ENCODE measurements around the gene RAD51B. TPM values are rescaled to one million over a fixed set of nuclear protein-coding genes. Genes with fewer than 3 reads are reported as not detected.
A peak's percentile ranks its signal among the peaks of the same experiment; 100 is the strongest.

RAD51B gene
- total RNA-seq (1 to 10 TPM; 3.3 to 5.3 (median 4.1) TPM), polyA plus RNA-seq (0.88 TPM)
- long read RNA-seq, donor 1, partial matches to known transcripts, result 1 of 9 reads
- long read RNA-seq, donor 1, other reads (novel, unspliced or antisense), result 7 of 9 reads
- long read RNA-seq, donor 2, partial matches to known transcripts, result 0 of 1 reads
- long read RNA-seq, donor 2, other reads (novel, unspliced or antisense), result 1 of 1 reads
- long read RNA-seq, donor 3, partial matches to known transcripts, result 0 of 2 reads
- long read RNA-seq, donor 3, other reads (novel, unspliced or antisense), result 2 of 2 reads
- long read RNA-seq, donor 4, partial matches to known transcripts, result 0 of 1 reads
- long read RNA-seq, donor 4, other reads (novel, unspliced or antisense), result 1 of 1 reads

DNA sequence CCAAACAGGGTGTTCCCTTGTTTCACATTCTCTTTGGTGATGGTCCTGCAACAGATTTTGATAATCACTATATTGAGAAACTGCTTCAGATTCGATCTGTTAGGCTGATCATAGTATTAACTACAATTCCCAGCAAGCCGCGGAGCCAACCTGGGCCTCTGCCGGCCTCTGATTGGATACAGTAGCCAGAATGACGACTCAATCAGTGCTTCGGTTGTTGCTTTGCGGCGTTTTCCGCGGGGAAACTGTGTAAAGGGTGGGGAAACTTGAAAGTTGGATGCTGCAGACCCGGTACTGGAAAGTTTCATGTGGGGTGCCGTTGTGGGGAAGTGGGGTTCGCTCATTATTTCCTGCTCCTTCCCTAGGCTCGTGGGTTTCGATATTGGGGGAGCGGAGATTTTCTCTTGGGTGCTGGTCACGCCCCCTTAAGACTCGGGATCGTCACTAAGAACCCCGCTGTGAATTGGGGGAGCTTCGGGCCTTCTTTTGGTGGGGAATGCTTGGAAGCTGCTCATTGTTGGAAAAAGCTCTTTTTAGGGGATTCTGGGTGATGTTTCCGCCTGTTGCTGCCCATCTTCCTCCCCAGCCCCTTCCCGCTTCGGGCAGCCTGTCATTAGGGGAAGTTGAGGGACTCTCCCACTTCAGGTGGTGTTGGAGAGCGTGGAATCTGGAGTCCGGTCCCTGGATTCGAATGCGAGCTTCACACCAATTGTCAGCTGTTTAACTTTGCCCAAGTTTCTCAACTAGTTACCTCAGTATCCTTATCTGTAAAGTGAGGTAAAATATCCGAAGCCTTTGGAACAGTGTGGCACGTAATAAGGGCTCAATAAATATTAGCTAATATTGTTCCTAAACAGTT is at the start of gene RAD51B:
RAD51B (plus strand) TSS at position 217 of the 859 bp plus-strand sequence.
- Histone ChIP-seq H3K4me1 (ENCODE audit: control insufficient read depth, insufficient read depth, low read length) (no peaks in the 10 kb centered on the region), H3K9me3 (ENCODE audit: control insufficient read depth, low read length) (no peaks in the 10 kb centered on the region), H3K27ac (ENCODE audit: low read length) (peak within 1 kb of the TSS; percentile 76), H3K27me3 (ENCODE audit: control insufficient read depth, insufficient read depth) (no peaks in the 10 kb centered on the region), H3K4me3 (ENCODE audit: low read length) (peak within 1 kb of the TSS; percentile 100)
- peak; percentile 83 to 94 (median 91) for DNase-seq
- intact Hi-C loops (cut with DNase I), result no loop called here
- under 1% methylated on average over 30 of the region's 30 CpGs for WGBS
- ATAC-seq, result peak; percentile 90 to 91

DNA sequence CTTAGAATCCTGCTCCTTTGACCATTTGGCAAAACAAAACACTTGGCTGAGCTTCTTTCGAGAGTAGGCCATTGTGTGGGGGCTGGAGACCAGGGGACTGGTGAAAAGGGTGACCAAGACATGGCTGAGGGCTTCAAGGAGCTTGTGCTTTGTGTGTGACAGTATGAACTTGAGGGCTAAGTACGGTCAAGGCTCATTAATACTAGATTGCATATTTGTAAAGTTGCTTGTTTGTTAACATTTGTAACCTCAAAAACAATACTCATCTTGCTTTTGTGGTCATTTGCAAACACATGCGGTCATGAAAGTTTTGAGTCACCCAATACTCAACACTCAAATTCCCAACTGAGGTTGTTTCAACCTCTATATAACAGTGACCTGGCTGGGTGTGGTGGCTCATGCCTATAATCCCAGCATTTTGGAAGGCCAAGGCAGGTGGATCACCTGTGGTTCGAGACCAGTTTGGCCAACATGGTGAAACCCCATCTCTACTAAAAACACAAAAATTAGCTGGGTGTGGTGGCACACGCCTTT is 45.7 kb upstream of the RAD51B start:
- intact Hi-C loops (cut with DNase I), result no loop called here
- 96% methylated on average over 5 of the region's 5 CpGs for WGBS
- no peak for ATAC-seq

DNA sequence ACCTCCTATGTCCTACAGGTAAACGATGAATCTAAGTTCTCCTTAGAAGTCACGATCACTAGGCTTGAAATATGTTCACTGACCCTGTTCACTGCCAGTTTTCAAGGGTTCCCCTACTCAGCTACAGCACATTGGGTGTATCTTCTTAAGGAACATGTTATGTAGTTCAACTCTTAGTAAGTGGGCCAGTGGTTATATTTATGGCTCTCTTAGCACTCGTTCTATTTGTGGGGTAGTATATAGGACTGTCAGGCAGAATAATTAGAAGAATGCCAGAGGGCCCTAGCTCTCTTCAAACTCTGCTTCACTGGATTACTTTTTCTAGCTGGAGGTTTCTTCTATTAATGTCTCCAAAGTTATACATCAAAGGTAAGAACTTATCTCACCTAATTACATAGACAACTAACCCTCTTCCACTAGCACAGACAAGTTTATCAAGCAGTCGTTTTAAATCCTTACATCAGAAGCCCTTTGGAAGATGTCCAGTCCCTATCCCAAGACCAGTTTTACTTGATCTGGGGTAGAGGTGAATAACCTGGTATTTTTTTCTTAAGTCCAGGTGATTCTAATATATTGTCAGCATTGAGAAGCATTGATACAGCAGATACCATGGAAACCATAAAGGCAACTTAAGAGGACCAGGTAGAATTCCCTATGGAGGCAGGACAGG is 42.8 kb upstream of the RAD51B start:
- DNase-seq (no peak), ATAC-seq (no peak)
- no peaks in the 10 kb centered on the region for H3K9me3 ChIP-seq (ENCODE audit: control insufficient read depth, low read length)
- H3K4me1 ChIP-seq (ENCODE audit: control insufficient read depth, insufficient read depth, low read length), result no peaks in the 10 kb centered on the region
- H3K4me3 ChIP-seq (ENCODE audit: low read length), result no peak overlapping the region
- H3K27me3 ChIP-seq (ENCODE audit: control insufficient read depth, insufficient read depth), result no peaks in the 10 kb centered on the region
- intact Hi-C loops (cut with DNase I), result no loop called here
- WGBS, result 82% methylated on average over 4 of the region's 4 CpGs
- no peak overlapping the region for H3K27ac ChIP-seq (ENCODE audit: low read length)

More for the DNA sequence above, 45.7 kb upstream of the RAD51B start:
- Histone ChIP-seq H3K4me3 (ENCODE audit: low read length) (no peak overlapping the region), H3K27me3 (ENCODE audit: control insufficient read depth, insufficient read depth) (no peaks in the 10 kb centered on the region), H3K27ac (ENCODE audit: low read length) (no peak overlapping the region), H3K4me1 (ENCODE audit: control insufficient read depth, insufficient read depth, low read length) (no peaks in the 10 kb centered on the region), H3K9me3 (ENCODE audit: control insufficient read depth, low read length) (no peaks in the 10 kb centered on the region)
- DNase-seq, result no peak

DNA sequence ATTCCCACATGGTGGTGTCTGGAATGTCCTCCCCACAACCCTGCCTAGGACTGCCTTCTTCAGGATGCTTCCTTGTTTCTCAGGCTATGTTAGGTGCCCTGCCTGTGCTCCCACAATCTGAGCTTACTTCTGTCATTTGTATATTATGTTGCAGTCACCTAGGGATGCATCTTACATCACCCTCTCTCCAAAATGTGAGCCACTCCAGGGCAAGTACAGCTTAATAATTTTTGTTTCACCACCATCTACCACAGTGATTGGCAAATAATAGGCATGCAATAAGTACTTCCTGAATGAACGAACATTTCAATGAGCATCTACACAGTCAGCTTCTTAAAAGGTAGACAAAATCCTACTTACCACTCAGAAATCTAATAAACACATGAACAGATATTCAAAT is 40.8 kb upstream of the RAD51B start:
- no peak overlapping the region for H3K4me3 ChIP-seq (ENCODE audit: low read length)
- WGBS, result 82% methylated on average over 1 of the region's 1 CpG
- DNase-seq, result no peak
- H3K9me3 ChIP-seq (ENCODE audit: control insufficient read depth, low read length), result no peaks in the 10 kb centered on the region
- no peaks in the 10 kb centered on the region for H3K27me3 ChIP-seq (ENCODE audit: control insufficient read depth, insufficient read depth)
- ATAC-seq, result no peak
- intact Hi-C loops (cut with DNase I), result no loop called here
- H3K27ac ChIP-seq (ENCODE audit: low read length), result no peak overlapping the region
- H3K4me1 ChIP-seq (ENCODE audit: control insufficient read depth, insufficient read depth, low read length), result no peaks in the 10 kb centered on the region

DNA sequence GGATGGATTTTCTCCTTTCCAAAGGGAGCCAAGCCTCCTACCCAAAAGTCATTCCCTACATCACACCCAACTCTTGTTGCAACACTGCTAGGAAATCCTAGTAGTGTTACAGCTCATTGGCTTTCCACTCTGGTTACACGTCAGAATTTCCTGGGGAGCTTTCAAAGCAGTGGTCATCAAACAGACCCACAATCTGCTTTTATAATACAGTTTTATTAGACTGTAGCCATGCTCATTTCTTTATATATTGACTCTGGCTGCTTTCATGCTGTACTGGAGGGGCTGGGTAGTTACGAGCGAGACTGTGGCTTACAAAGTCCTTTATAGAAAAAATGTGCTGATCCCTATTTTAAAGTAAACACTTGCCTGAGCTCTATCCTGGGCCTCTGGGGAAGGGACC is 37.5 kb upstream of the RAD51B start:
- Histone ChIP-seq H3K27me3 (ENCODE audit: control insufficient read depth, insufficient read depth) (no peaks in the 10 kb centered on the region), H3K9me3 (ENCODE audit: control insufficient read depth, low read length) (no peaks in the 10 kb centered on the region), H3K4me3 (ENCODE audit: low read length) (no peak overlapping the region), H3K27ac (ENCODE audit: low read length) (no peak overlapping the region), H3K4me1 (ENCODE audit: control insufficient read depth, insufficient read depth, low read length) (no peaks in the 10 kb centered on the region)
- ATAC-seq (no peak), DNase-seq (no peak)
- intact Hi-C loops (cut with DNase I), result no loop called here
- WGBS, result 87% methylated on average over 3 of the region's 3 CpGs

DNA sequence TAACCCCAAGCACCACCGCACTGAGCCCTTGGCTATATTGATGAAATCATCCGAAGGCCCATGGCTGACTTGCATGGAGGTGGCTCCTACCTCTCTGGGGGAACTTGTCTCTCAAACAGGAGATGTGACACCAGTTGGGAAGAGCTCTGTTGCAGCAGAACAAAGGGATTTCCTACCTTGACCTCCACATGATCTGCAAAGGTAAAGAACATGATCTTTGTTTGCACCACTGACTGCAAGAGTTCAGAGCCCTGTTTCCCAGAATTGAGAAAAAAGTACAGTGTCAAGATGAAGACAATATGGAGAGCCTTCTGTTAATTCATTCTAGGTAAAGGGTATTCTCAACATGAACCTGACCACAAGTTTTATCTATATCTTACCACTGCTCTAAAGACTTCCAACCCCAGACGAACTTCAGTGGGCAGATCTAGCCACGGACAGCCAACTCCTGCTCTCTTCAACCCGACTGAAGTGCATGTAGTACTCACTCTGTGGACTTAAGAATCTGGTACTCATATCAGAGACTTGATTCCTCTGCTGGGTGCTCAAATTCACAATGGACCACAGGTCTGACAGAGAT is 35.2 kb upstream of the RAD51B start:
- Histone ChIP-seq H3K4me1 (ENCODE audit: control insufficient read depth, insufficient read depth, low read length) (no peaks in the 10 kb centered on the region), H3K27ac (ENCODE audit: low read length) (no peak overlapping the region), H3K9me3 (ENCODE audit: control insufficient read depth, low read length) (no peaks in the 10 kb centered on the region), H3K27me3 (ENCODE audit: control insufficient read depth, insufficient read depth) (no peaks in the 10 kb centered on the region), H3K4me3 (ENCODE audit: low read length) (no peak overlapping the region)
- intact Hi-C loops (cut with DNase I), result no loop called here
- DNase-seq (no peak), ATAC-seq (no peak)
- WGBS, result 91% methylated on average over 5 of the region's 5 CpGs

DNA sequence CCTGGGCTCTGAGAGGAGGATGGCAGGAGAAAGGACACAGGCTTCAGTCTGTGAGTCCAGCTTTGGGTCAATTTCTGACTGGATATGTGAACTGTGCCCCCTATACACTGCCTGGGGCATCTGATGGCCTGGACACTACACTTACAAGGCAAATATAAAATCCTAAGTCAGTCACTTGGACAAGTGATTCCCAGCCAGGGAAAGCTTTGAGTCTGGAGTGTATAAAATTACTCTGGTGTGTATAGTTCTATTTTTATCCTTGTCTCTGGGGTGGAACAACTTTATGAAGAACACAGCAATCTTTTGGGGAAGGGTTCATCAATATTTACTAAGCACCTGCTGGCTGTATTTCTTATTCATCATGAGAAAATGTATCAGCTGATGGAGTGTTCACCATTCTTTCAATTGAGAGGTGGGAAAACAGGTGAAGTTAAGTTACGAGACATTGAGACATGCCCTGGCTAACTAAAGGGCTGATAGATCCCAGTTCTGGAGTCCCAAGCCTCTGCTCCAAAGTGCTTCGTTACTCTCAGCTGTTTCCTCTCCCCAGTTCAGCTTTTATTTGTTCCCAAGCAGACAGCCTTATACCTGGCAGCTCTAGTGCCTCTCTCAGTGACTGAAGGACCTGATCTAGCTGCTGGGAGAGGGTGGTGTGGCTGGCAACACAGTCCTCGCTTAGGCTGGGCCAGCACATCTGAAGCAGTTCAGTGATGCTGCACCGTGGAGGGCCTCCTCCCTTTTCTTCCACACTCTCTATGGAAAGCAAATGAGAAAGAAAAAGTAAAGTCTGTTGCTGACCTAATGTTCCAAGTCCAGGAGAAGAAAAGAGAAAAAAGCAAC is 34.1 kb upstream of the RAD51B start:
- intact Hi-C loops (cut with DNase I), result no loop called here
- Histone ChIP-seq H3K27ac (ENCODE audit: low read length) (no peak overlapping the region), H3K27me3 (ENCODE audit: control insufficient read depth, insufficient read depth) (no peaks in the 10 kb centered on the region), H3K4me1 (ENCODE audit: control insufficient read depth, insufficient read depth, low read length) (no peaks in the 10 kb centered on the region), H3K9me3 (ENCODE audit: control insufficient read depth, low read length) (no peaks in the 10 kb centered on the region), H3K4me3 (ENCODE audit: low read length) (no peak overlapping the region)
- WGBS, result 80% methylated on average over 4 of the region's 4 CpGs
- no peak for DNase-seq
- ATAC-seq, result peak in 1 of 2 donors; percentile 44

DNA sequence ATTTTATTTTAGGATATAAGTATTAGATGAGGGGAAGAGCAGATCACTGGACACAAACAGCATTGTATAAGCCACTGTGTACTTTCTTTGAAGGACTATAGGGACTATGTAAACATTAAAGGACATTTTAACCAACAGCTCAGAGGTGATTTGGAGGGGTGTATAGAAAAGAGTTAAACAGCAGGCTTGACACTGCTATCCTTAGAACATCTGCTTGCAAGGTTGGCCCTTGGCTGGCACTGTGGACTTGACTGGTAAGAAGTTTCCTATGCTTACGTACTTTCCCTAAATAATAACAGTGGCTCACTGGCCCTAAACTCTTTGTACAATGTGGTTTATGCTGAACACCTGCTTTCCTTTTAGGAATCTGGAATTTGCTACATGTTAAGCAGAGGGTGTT is 31.9 kb upstream of the RAD51B start:
- H3K4me1 ChIP-seq (ENCODE audit: control insufficient read depth, insufficient read depth, low read length), result no peaks in the 10 kb centered on the region
- H3K4me3 ChIP-seq (ENCODE audit: low read length), result no peak overlapping the region
- intact Hi-C loops (cut with DNase I), result no loop called here
- H3K27ac ChIP-seq (ENCODE audit: low read length), result no peak overlapping the region
- no peaks in the 10 kb centered on the region for H3K27me3 ChIP-seq (ENCODE audit: control insufficient read depth, insufficient read depth)
- DNase-seq (no peak), ATAC-seq (no peak)
- WGBS, result 92% methylated on average over 1 of the region's 1 CpG
- no peaks in the 10 kb centered on the region for H3K9me3 ChIP-seq (ENCODE audit: control insufficient read depth, low read length)

DNA sequence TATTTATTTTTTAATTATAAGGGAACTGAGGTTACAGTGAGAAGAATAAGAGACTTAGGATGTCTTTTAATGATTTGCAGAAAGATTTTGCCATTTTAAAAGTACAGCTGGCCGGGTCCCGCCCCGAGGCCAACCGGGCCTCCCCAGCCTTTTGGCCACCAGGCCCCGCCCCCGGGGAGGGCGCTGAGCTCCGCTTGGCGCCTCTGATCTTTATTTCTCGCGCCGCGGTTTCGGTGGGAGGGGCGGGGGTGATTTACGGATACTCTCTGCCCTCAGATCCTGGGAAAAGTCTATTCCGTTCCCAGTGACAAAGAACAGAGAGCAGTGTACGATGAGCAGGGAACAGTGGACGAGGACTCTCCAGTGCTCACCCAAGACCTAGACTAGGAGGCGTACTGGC is 20.8 kb upstream of the RAD51B start:
- intact Hi-C loops (cut with DNase I), result no loop called here
- Histone ChIP-seq H3K9me3 (ENCODE audit: control insufficient read depth, low read length) (no peaks in the 10 kb centered on the region), H3K27ac (ENCODE audit: low read length) (no peak overlapping the region), H3K4me1 (ENCODE audit: control insufficient read depth, insufficient read depth, low read length) (no peaks in the 10 kb centered on the region), H3K27me3 (ENCODE audit: control insufficient read depth, insufficient read depth) (no peaks in the 10 kb centered on the region), H3K4me3 (ENCODE audit: low read length) (no peak overlapping the region)
- DNase-seq, result peak in 1 of 3 donors; percentile 33
- whole genome bisulfite sequencing, result 96% methylated on average over 20 of the region's 20 CpGs
- no peak for ATAC-seq

DNA sequence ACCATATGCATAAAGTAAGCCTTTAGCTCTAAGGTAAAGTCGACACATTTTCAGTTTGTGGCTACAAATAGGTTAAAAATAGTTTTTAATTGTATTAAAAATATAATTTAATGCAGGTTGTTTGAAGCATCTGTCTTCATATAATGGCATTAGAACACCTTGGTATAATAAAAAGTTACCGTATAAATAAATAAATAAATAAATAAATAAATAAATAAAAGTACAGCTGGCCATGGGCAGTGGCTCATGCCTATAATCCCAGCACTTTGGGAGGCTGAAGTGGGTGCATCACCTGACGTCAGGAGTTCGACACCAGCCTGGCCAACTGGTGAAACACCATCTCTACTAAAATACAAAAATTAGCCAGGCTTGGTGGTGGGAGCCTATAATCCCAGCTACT is 18.8 kb upstream of the RAD51B start:
- WGBS, result 96% methylated on average over 4 of the region's 4 CpGs
- intact Hi-C loops (cut with DNase I), result no loop called here
- ATAC-seq (no peak), DNase-seq (no peak)
- H3K4me3 ChIP-seq (ENCODE audit: low read length), result no peak overlapping the region
- H3K9me3 ChIP-seq (ENCODE audit: control insufficient read depth, low read length), result no peaks in the 10 kb centered on the region
- no peaks in the 10 kb centered on the region for H3K27me3 ChIP-seq (ENCODE audit: control insufficient read depth, insufficient read depth)
- H3K27ac ChIP-seq (ENCODE audit: low read length), result no peak overlapping the region
- no peaks in the 10 kb centered on the region for H3K4me1 ChIP-seq (ENCODE audit: control insufficient read depth, insufficient read depth, low read length)

Data from right cardiac atrium (tissue), 5 donors.